K562 (cell line): ENCODE results near the gene GNAI3. TPM values are rescaled to one million over a fixed set of nuclear protein-coding genes. Genes with fewer than 3 reads are reported as not detected.
A peak's percentile ranks its signal among the peaks of the same experiment; 100 is the strongest.

Experiments used
- ATAC-seq: fragments of 200-7000 bp; cut with Tn5 transposase; 3 replicates; pipeline ENCODE4 v1.9.1; 2020; ENCODE audit warnings: moderate library complexity
- BruUV-seq: library from RNA; stranded (reverse); fragments of 400-500 nt; replicated peaks from 2 replicates; lab custom pipeline; 2021; lab: Mats Ljungman, UMichigan
- CTCF ChIA-PET: fragments of 300-600 bp; formaldehyde crosslinking; extraction: SDS; loops from one replicate; lab custom pipeline; 2021; ENCODE audit warnings: low intra/inter-chr PET ratio; lab: Yijun Ruan, JAX
- POLR2A ChIA-PET: fragments of 300-600, 350-650 bp; sonication (Branson Sonifier 250); formaldehyde crosslinking; extraction: SDS; loops from one replicate; lab custom pipeline; 2021; ENCODE audit warnings: antibody characterized with exemption, inconsistent platforms; lab: Yijun Ruan, JAX
- DNase-seq, 4 experiments: peaks; one replicate each; pipeline versions ENCODE4 v3.0.0 to v3.0.0-alpha.2; 2011 to 2018; ENCODE audit warnings: low spot score in 3 of 4, mixed read lengths in 3 of 4; ENCODE audit errors: extremely low read depth in 1 of 4
- FAIRE-seq: peaks from 2 replicates; lab custom pipeline; 2011; peaks lifted over from hg19 to GRCh38; lab: Jason Lieb, UNC
- H2AFZ ChIP-seq: 2 replicates; pipeline ENCODE4 v1.6.0; 2011; ENCODE audit warnings: low read depth, low read length, control low read depth, inconsistent platforms
- H3K27ac ChIP-seq: fragments of 200-600 bp; 3 replicates; pipeline ENCODE4 v1.8.0; 2011; ENCODE audit warnings: low read depth, mild to moderate bottlenecking, control low read depth, inconsistent platforms, low read length, moderate library complexity, mixed read lengths; ENCODE audit errors: extremely low read depth
- H3K27me3 ChIP-seq, 2 experiments: fragments of 300-600 bp in 1 of 2; 2 replicates in 1 of 2; 3 replicates in 1 of 2; pipeline versions ENCODE4 v1.6.0 to v1.8.0; 2011; ENCODE audit warnings: inconsistent platforms in 2 of 2, low read length in 2 of 2, mild to moderate bottlenecking in 1 of 2, mixed read lengths in 1 of 2, moderate library complexity in 1 of 2; ENCODE audit not compliant: control insufficient read depth in 2 of 2, insufficient read depth in 2 of 2
- H3K36me3 ChIP-seq: fragments of 300-600 bp; 3 replicates; pipeline ENCODE4 v1.8.0; 2011; ENCODE audit warnings: mild to moderate bottlenecking, low read length, inconsistent platforms; ENCODE audit not compliant: control insufficient read depth, insufficient read depth
- H3K4me1 ChIP-seq, 2 experiments: fragments of 200-600 bp in 1 of 2; replicated peaks in 1 of 2; 2 replicates in 1 of 2; 3 replicates in 1 of 2; pipeline versions ENCODE4 v1.5.1 to v1.8.0; 2011; ENCODE audit warnings: inconsistent platforms in 2 of 2, low read length in 2 of 2, mild to moderate bottlenecking in 1 of 2, mixed read lengths in 1 of 2, moderate library complexity in 1 of 2; ENCODE audit not compliant: control insufficient read depth in 2 of 2, insufficient read depth in 2 of 2
- H3K4me2 ChIP-seq: 2 replicates; pipeline ENCODE4 v1.6.1; 2011; ENCODE audit warnings: low read length, control low read depth, inconsistent platforms, mixed read lengths; ENCODE audit not compliant: insufficient read depth
- H3K4me3 ChIP-seq: fragments of 200-600 bp; sonication (generic), shearing (Covaris generic); 2 replicates; pipeline ENCODE4 v1.5.1; 2016; ENCODE audit warnings: control low read depth, inconsistent platforms
- H3K79me2 ChIP-seq: fragments of 200-600 bp; 3 replicates; pipeline ENCODE4 v1.8.0; 2011; ENCODE audit warnings: low read length, inconsistent platforms; ENCODE audit not compliant: control insufficient read depth, insufficient read depth
- H3K9ac ChIP-seq, 2 experiments: 2 replicates each; pipeline versions ENCODE4 v1.6.0 to v1.6.1; 2011; ENCODE audit warnings: low read depth in 2 of 2, low read length in 2 of 2, control low read depth in 1 of 2, inconsistent platforms in 1 of 2, mild to moderate bottlenecking in 1 of 2, mixed read lengths in 1 of 2; ENCODE audit not compliant: insufficient read depth in 1 of 2
- H3K9me1 ChIP-seq: one replicate; pipeline ENCODE4 v1.6.0; 2011; ENCODE audit warnings: inconsistent platforms, mild to moderate bottlenecking, low read length, moderate library complexity; ENCODE audit not compliant: control insufficient read depth, insufficient read depth
- H3K9me3 ChIP-seq: replicated peaks from 2 replicates; pipeline ENCODE4 v1.5.1; 2011; ENCODE audit warnings: low read depth, low read length, inconsistent platforms; ENCODE audit not compliant: control insufficient read depth, insufficient read depth
- H4K20me1 ChIP-seq: replicated peaks from 2 replicates; pipeline ENCODE4 v1.6.1; 2011; ENCODE audit warnings: low read length, inconsistent platforms, mixed read lengths; ENCODE audit not compliant: control insufficient read depth, insufficient read depth
- ASH1L ChIP-seq: fragments of 450-650 bp; IDR thresholded peaks from 2 replicates; pipeline ENCODE4 v1.6.1; 2018; ENCODE audit warnings: borderline replicate concordance, mild to moderate bottlenecking, low read depth; ENCODE audit not compliant: partially characterized antibody
- COPS2 ChIP-seq: fragments of 450-650 bp; conservative IDR thresholded peaks from 2 replicates; pipeline ENCODE4 v1.6.1; 2016; ENCODE audit warnings: mild to moderate bottlenecking, moderate library complexity
- JUN ChIP-seq, 2 experiments: sonication (generic) in 1 of 2; formaldehyde crosslinking in 1 of 2; IDR thresholded peaks; 2 replicates each; pipeline versions ENCODE4 v1.6.1 to v1.8.0; 2012 to 2022; ENCODE audit warnings: borderline replicate concordance in 2 of 2, mild to moderate bottlenecking in 2 of 2, improper control_type of control experiment in 1 of 2, low read depth in 1 of 2, low read length in 1 of 2, missing genetic modification reagents in 1 of 2
- PTRF ChIP-seq: fragments of 450-650 bp; IDR thresholded peaks from 2 replicates; pipeline ENCODE4 v1.6.1; 2016; ENCODE audit warnings: mild to moderate bottlenecking, missing genetic modification characterization, missing compliant biosample characterization
- ZSCAN29 ChIP-seq: fragments of 450-650 bp; IDR thresholded peaks from 2 replicates; pipeline ENCODE4 v1.6.1; 2017
- WGBS: fragments of 100-300 bp; shearing (Covaris generic); methylation state at CpG from one replicate; pipeline ENCODE4 v1.1.6; 2016; ENCODE audit warnings: low coverage, mixed read lengths; ENCODE audit not compliant: insufficient coverage; ENCODE audit errors: missing lambda C conversion rate; 5-methylcytosine and 5-hydroxymethylcytosine counted together
- in situ Hi-C: fragments of 300-500 bp; cut with MboI; formaldehyde crosslinking; loops from 4 replicates; pipeline ENCODE4 v1.15.0; 2018; ENCODE audit warnings: inconsistent platforms, mixed read lengths
- intact Hi-C: fragments of 100-400 bp; cut with micrococcal nuclease; formaldehyde crosslinking; loops from 2 replicates; pipeline ENCODE4 v1.14.2; 2022
- polyA plus RNA-seq, 8 experiments: library from polyadenylated mRNA; depleted of rRNA in 4 of 8; stranded (reverse) in 5 of 8; unstranded in 3 of 8; fragments of >200 nt; fragmentation: Nextera tagmentation in 2 of 8; fragmentation: Illumina TruSeq in 1 of 8; extraction: Ambion mirVana in 2 of 8; extraction: Trizol in 1 of 8; gene quantifications; 2 replicates each; pipeline versions ENCODE4 v1.2.1 to v1.2.3, GENCODE V29; 2011 to 2014; ENCODE audit warnings: inconsistent platforms in 1 of 8, missing spikeins in 1 of 8
- total RNA-seq, 7 experiments: library from RNA; depleted of rRNA in 6 of 7; stranded (reverse); fragments of >200 nt in 6 of 7; fragmentation: Illumina TruSeq in 2 of 7; extraction: Trizol in 2 of 7; gene quantifications; 2 replicates each; pipeline versions ENCODE4 v1.2.1 to v1.2.3, GENCODE V29; 2011 to 2021; ENCODE audit warnings: low replicate concordance in 1 of 7
- TF ChIP-seq, protein P1 (sequence below): fragments of 450-650 bp; conservative IDR thresholded peaks from 2 replicates; pipeline ENCODE4 v1.6.1; 2016; ENCODE audit warnings: missing genetic modification characterization, low read depth, mild to moderate bottlenecking, missing compliant biosample characterization, moderate library complexity
- TF ChIP-seq, protein P2 (sequence below): fragments of 250-450 bp; sonication (Bioruptor Pico); IDR thresholded peaks from 2 replicates; pipeline ENCODE4 v1.9.0; 2021; ENCODE audit warnings: mild to moderate bottlenecking, inconsistent platforms

GNAI3 gene
- total and polyA plus RNA-seq, 9 of the 15 experiments (the other 6 are each of a cell fraction or from before 2014, with no cell fraction given), result 6.3 to 13.2 (median 8.9) TPM

GRCh38 chr1:109529881-109530456 lies 18.4 kb upstream of the GNAI3 start:
- Histone ChIP-seq H3K79me2 (no peaks in the 10 kb centered on the region), H3K27ac (no peak overlapping the region), H3K9ac (peak overlapping the region in 1 of 2 experiments; percentile 61; a peak in 2 of 4 replicates), H3K4me1 (peaks cover 9 to 14% of the 10 kb centered on the region in 2 experiments; a peak in 4 of 5 replicates), H3K4me2 (no peak overlapping the region), H3K9me1 (no peaks in the 10 kb centered on the region), H3K4me3 (no peak overlapping the region), H3K9me3 (no peaks in the 10 kb centered on the region), H3K27me3 (peaks cover 15 to 27% of the 10 kb centered on the region in 2 experiments), H2AFZ (0 out of 2 replicates have a peak overlapping the region, but pooled peaks have one; percentile 11), H3K36me3 (no peaks in the 10 kb centered on the region), H4K20me1 (no peaks in the 10 kb centered on the region)
- CTCF ChIA-PET, result interaction anchor here (4.9 to 5.3 kb wide), 2 partner anchors 30 to 38 kb away, joined by 84 to 131 read pairs; partner anchors contain the start of gene CYB561D1
- 46% methylated on average over 8 of the region's 8 CpGs for WGBS
- TF ChIP-seq PTRF (no peak), ZSCAN29 (no peak), ASH1L (no peak), JUN (IDR thresholded peaks at IDR 0.05; ENCODE audit: borderline replicate concordance, low read depth, low read length) (no peak), JUN (CRISPR knock-in tag; IDR thresholded peaks at IDR 0.05; ENCODE audit: borderline replicate concordance) (no peak), COPS2 (no peak)
- TF ChIP-seq, protein P1, sequence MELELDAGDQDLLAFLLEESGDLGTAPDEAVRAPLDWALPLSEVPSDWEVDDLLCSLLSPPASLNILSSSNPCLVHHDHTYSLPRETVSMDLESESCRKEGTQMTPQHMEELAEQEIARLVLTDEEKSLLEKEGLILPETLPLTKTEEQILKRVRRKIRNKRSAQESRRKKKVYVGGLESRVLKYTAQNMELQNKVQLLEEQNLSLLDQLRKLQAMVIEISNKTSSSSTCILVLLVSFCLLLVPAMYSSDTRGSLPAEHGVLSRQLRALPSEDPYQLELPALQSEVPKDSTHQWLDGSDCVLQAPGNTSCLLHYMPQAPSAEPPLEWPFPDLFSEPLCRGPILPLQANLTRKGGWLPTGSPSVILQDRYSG (tag), result no peak
- TF ChIP-seq, protein P2, sequence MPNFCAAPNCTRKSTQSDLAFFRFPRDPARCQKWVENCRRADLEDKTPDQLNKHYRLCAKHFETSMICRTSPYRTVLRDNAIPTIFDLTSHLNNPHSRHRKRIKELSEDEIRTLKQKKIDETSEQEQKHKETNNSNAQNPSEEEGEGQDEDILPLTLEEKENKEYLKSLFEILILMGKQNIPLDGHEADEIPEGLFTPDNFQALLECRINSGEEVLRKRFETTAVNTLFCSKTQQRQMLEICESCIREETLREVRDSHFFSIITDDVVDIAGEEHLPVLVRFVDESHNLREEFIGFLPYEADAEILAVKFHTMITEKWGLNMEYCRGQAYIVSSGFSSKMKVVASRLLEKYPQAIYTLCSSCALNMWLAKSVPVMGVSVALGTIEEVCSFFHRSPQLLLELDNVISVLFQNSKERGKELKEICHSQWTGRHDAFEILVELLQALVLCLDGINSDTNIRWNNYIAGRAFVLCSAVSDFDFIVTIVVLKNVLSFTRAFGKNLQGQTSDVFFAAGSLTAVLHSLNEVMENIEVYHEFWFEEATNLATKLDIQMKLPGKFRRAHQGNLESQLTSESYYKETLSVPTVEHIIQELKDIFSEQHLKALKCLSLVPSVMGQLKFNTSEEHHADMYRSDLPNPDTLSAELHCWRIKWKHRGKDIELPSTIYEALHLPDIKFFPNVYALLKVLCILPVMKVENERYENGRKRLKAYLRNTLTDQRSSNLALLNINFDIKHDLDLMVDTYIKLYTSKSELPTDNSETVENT, result no peak
- no TSS peak for BruUV-seq
- intact Hi-C loops, result loop anchor here (5.0 to 10.0 kb wide), 2 partner anchors 108 to 415 kb away; partner anchors contain the start of gene ELAPOR1
- in situ Hi-C loops, result loop anchor here (5.0 kb wide), 2 partner anchors 33 to 268 kb away; no protein-coding TSS in a partner anchor
- POLR2A ChIA-PET, result interaction anchor here (0.6 to 4.9 kb wide), 11 partner anchors 10 to 315 kb away, joined by 3 to 21 read pairs (median 9); partner anchors contain the start of genes ATXN7L2 and GNAI3
- no peak for DNase-seq
- FAIRE-seq, result no peak
- ATAC-seq, result no peak
